ENCODE results near the gene SMURF1. TPM values are rescaled to one million over a fixed set of nuclear protein-coding genes. Genes with fewer than 3 reads are reported as not detected.

The SMURF1 gene
- total RNA-seq: 10 to 100 TPM; 16.4 to 36.2 (median 24.6) TPM

DNA sequence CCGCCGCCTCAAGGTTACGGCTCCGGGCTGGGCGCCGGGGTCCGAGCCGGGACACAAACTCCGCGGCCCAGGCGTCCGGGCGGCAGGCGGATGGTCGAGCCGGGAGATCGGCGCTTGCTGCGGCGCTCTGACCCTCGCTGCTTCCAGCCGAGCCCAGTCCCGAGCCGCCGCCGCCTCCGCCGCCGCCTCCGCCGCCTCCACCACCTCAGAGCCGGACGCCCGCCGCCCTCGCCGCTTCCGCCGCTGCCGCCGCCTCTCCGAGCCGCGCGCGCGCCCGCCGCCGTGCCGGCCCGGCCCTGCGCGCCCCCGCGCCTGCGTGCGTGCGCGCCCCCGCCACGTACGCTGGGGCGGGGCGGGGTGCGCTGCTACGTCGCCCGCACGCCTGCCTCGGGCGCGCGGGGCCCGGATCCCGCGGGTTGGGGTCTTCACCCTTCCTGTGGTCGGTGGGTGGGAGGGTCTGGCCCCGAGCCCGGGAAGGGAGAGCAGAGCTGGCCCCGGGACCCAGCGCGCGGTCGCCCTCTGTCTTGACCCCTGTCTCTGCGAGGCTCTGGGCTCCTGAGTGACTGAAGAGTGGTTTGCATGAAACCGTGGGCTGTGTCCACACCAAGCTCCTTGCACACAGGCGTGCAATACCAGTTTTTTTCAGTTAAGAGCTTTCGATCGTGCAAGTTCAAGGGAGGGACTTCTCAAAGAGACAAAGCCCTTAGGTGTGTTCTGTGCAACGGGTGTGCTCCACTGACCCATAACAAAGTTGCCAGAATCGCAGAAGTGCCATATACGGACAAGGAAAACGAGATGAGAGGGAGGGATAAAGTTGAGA, at the start of gene SMURF1:
Gene SMURF1 (minus strand): TSS at position 256 of the 820 bp plus-strand sequence. CDS start 328 bp downstream, outside the sequence.
- peak in 2 of 6 experiments; percentile 14 to 31 for TF ChIP-seq CTCF (IDR thresholded peaks at IDR 0.05)
- TF ChIP-seq POLR2A (IDR thresholded peaks at IDR 0.05): peak in 2 of 4 donors; percentile 57
- Histone ChIP-seq H3K9me3 (no peaks in the 10 kb centered on the region), H3K36me3 (no peaks in the 10 kb centered on the region), H3K4me1 (peaks cover 10 to 52% (median 32%) of the 10 kb centered on the region in 3 donors), H3K27ac (peak within 1 kb of the TSS; percentile 97 to 100 (median 100)), H3K4me3 (peak within 1 kb of the TSS; percentile 81 to 100 (median 94)), H3K27me3 (no peaks in the 10 kb centered on the region)
- intact Hi-C loops (cut with DNase I): loop anchor here (10.0 kb wide), 1 partner anchor 99 kb away; no protein-coding TSS in a partner anchor
- 0% methylated on average over 7 to 8 of the region's 94 CpGs for WGBS, 2 donors
- no peak for DNase-seq

DNA sequence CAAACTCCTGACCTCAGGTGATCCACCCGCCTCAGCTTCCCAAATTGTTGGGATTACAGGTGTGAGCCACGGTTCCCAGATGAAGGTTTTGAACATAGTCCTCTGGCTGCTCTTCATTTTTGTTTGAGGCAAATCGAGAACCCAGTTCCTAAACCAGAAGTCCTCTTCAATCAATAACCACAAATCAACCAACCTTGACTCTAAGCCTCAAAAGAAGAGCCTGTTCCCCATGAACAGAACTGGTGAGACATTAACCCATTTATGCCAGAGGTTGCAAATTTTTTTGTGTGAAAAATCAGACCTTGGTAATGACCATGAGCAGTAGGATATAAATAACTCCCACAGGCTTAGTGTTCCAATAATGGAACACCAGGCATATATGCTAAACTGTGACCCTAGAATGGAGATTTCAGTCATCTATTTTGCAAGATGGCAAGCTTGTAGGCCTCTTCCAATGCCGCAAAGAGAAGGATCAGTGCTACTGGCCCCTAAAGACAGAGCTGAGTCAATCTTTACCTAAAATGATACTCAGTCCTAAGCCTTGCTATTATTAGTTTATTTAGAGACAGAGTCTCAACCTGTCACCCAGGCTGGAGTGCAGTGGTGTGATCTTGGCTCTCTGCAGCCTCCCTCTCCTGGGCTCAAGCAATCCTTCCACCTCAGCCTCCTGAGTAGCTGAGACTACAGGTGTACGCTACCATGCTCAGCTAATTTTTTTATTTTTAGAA, 48.1 kb upstream of the SMURF1 start:
- intact Hi-C loops (cut with DNase I): no loop called here
- 87 to 100% methylated on average over 4 to 5 of the region's 5 CpGs for WGBS, 2 donors
- Histone ChIP-seq H3K36me3 (no peaks in the 10 kb centered on the region), H3K4me1 (peaks cover 0 to 35% (median 0%) of the 10 kb centered on the region in 3 donors), H3K27ac (no peak overlapping the region), H3K4me3 (no peak overlapping the region), H3K27me3 (no peaks in the 10 kb centered on the region), H3K9me3 (no peaks in the 10 kb centered on the region)
- TF ChIP-seq CTCF (IDR thresholded peaks at IDR 0.05): no peak
- TF ChIP-seq POLR2A (IDR thresholded peaks at IDR 0.05): no peak
- DNase-seq: no peak

DNA sequence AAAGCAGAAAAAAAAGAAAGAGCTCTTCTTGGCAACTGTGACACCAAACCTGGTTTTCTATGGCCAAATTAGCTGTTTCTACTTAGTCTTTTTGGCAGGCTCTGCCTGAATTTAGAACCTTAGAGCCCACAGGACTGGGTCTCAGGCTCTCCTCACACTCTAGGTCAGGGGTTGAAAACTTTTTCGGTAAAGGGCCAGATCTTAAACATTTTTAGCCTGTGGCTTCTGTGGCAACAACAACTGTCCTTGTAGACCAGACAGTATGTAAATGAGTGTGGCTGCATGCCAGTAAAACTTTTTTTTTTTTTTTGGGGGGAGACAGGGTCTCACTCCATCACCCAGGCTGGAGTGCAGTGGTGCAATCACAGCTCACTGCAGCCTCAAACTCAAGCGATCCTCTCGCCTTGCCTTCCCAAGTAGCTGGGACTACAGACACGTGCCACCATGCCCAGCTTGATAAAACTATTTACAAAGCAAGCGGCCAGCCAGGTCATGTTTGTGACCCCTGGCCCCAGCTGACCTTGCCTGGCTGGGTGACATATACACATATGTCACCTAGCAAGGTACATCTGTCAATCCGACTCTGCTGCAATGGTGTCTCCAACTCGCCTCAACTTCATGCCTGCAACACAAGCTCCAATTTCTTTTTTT, 46.6 kb upstream of the SMURF1 start:
- Histone ChIP-seq H3K36me3 (no peaks in the 10 kb centered on the region), H3K4me3 (no peak overlapping the region), H3K9me3 (no peaks in the 10 kb centered on the region), H3K4me1 (peaks cover 0 to 22% (median 0%) of the 10 kb centered on the region in 3 donors), H3K27ac (no peak overlapping the region), H3K27me3 (no peaks in the 10 kb centered on the region)
- intact Hi-C loops (cut with DNase I): no loop called here
- 68 to 76% methylated on average over 7 of the region's 7 CpGs for WGBS, 2 donors
- TF ChIP-seq CTCF (IDR thresholded peaks at IDR 0.05): no peak
- TF ChIP-seq POLR2A (IDR thresholded peaks at IDR 0.05): no peak
- DNase-seq: no peak

DNA sequence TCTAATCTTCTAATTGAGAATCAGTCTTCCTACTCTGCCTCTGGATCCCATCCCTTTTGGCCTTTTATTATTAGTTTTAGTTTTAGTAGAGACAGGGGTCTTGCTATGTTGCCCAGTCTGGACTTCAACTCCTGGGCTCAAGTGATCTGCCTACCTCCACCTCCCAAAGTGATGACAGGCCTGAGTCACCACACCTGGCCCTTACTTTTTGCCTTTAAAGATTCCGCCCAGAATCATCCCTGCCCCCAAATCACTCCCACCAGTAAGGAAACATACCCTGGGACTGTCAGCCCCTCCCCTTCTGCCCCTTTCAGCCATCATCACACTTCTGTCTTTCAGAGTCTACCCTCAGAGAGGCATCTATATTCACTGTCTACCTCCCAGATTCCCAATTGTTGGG, 45.3 kb upstream of the SMURF1 start:
- peaks cover 0 to 15% (median 0%) of the 10 kb centered on the region in 3 donors for H3K4me1 ChIP-seq
- 89 to 100% methylated on average over 1 of the region's 1 CpG for WGBS, 2 donors
- no peaks in the 10 kb centered on the region for H3K9me3 ChIP-seq
- H3K36me3 ChIP-seq: no peaks in the 10 kb centered on the region
- intact Hi-C loops (cut with DNase I): no loop called here
- H3K27me3 ChIP-seq: no peaks in the 10 kb centered on the region
- H3K27ac ChIP-seq: no peak overlapping the region
- TF ChIP-seq POLR2A (IDR thresholded peaks at IDR 0.05) (no peak), CTCF (IDR thresholded peaks at IDR 0.05) (no peak)
- no peak overlapping the region for H3K4me3 ChIP-seq
- no peak for DNase-seq

Measured in esophagus squamous epithelium (tissue), 5 donors.